NCI-H1092 (cell line): ENCODE results near the gene GRID1.

Source experiments
- DNase-seq: peaks from one replicate; lab custom pipeline; 2025; lab: John Stamatoyannopoulos, UW

Gene GRID1

GRCh38 chr10:86336341-86336740, 30.3 kb downstream of the GRID1 start:
- no peak for DNase-seq

- no peak for DNase-seq
Measured at GRCh38 chr10:86335831-86336230, 30.8 kb downstream of the GRID1 start.

GRCh38 chr10:86335257-86335656, 31.3 kb downstream of the GRID1 start:
- DNase-seq, result no peak

DNA sequence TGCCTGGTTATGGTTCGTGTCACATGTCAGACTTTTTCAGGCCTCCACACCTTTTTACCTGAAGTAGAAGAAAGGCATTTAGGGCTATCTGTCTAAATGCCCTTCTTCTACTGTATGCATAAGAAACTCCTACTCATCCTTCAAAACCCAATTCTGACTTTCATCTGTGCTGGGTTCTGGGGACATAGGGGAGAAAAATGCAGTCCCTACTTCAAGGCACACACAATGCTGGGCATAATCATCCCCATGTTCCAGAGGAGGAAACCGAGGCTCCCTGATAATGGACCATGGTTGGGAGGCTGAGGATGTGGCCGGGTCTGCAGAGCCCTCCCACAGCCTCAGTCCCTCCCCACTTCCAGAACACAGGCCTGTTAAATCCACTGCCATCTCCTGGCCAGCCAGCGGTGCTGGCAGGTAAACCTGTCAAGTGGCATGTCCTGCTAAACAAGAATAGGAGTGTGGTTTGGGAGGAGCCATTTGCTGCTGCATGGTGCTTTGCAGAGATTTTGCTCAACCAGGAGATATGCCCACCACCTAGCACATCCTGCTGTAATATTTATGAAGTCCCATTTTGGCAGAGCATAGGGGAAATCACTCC, 32.0 kb downstream of the GRID1 start:
- no peak for DNase-seq

DNA sequence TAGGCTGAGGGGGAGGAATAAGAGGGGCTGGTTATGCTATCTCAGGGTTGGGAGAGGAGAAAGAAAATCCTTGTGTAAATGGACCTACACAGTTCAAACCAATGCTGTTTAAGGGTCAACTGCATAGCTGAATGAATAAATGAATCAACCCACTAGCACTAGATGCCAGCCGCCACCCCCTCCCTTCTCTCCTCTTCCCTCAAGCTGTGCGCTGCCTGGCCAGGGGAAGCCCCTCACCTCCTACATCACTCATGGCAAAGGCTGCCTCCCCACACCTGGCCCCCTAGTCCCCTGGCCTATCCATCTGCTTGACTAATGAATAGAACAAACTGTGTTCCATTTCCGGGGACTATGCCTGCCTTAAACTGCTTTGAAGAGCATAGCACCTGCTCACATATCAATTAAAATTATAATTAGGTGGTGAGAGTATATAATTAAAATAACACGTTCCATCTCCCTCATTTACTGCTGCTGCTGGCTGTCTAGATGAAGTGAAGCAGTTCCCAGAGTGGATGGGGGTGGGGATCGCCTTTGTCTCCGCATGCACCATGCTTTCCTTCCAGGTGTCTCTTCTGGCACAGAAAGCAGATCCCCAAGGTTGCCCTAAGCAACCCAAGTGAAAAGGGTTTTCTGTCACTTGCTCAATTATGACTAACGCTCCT, 32.6 kb downstream of the GRID1 start:
- DNase-seq, result peak; percentile 80

DNA sequence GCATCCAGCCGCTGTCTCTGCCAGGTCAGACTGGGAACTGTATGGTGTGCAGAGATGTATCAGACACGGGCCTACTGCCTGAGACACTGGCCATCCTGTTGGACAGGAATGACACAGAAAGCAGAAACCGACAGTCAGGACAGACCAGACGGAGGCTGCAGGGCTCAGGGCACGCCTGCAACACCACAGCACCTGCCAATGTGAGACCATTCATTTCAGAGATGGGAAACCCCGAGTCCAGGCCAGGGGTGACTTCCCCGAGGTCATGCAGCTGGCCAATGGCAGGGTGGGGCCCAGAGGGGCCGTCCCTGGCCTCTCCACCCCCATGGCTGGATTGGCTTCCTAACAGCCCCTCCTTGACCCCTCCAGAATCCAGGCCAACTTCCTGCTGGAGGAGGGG, 34.7 kb downstream of the GRID1 start:
- DNase-seq, result no peak

DNA sequence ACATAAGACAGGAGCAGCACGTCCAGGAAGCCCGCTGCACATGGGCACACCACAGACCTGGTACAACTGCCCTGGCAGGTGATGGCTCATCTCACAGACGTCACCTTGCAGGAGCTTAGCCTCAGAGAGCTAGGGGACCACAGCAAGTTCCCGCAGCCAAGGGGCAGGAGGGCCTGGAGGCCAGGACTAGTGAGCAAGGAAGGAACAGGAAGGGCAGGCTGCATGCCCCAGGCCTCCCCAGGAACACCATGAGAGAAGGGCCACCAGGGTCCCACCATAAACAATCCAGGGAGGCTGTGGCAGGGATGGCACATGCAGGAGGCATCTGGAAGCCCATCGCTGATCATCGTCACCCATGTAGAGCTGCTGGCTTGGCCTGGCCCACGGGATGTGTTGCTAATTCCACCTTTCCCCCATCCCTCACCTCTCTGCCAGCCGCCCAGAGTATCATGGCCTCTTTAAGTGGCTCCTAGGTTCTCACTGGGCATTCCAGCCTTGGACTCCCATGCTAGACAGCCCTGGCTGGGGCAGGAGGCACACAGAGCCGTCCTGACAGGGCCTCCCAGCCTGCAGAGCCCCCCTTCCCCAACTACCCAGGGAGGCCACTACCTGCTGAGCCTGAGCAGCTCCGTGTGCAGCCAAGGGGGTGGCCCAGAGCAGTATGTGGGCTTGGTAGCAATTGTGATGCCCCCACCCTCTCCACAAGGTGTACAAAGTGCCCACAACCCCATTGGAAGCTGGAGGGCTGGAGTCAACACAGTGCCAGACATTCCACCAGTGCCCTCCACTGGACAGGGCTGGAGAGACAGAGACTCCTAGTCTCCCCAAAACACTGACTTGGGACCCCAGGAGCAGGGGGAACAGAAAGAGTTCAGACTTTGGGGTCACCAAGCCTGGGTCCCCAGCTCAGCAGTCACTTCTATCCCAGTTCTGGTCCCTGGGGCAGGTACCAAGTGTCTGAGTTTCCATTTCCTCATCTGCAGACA, 35.5 kb downstream of the GRID1 start:
- no peak for DNase-seq

- no peak for DNase-seq
Measured at GRCh38 chr10:86329896-86330680, 36.5 kb downstream of the GRID1 start.

DNA sequence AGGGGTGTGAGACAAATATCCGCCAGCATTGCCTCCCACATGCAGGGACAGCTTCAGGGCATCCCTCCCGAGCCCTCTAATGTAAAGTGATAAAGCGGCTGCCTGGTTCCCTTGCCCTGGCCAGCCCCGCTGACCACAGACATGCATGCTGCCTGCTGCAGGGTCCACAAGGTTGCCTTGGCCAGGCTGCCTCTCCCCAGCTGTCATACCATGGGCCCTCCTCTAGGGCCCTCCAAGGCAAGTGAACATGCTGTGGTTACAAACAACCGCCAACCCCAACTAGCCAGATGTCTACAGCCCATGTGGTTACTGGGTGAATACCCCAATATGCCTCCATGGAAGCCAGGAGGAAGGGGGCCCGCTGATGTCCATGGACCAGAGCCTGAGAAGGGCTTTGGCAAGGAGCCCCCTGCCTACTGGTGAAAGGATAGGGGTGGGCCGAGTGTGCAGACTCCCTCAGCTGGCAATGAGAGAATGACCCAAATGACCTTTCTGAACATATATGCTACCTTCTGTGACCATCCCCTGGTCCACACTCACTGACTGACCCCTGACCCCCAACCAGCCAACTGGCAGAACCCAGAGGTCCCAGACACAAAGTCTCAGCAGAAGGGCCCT, 37.4 kb downstream of the GRID1 start:
- DNase-seq, result no peak

GRCh38 chr10:86327954-86328725, 38.5 kb downstream of the GRID1 start:
- no peak for DNase-seq

- no peak for DNase-seq
Measured at GRCh38 chr10:86325158-86325557, 41.4 kb downstream of the GRID1 start.

DNA sequence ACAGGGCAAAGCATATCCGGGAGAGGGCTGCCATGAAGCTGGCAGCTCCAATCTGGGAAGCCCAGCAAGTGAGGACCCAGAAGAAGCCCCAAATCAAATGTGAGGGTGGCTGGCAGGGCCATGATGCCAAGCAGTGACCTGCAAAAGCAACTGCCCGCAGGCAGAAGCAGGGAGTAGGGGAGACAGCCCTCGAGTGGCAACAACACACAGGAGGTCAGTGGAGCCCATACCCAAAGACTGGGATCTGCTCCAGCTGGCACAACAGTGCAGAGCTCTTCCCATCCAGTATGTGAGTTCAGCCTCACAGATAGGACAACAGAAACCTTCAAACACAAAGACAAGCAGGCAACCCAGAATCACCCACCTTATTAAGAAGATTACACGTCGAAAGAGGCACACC, 45.0 kb downstream of the GRID1 start:
- DNase-seq, result peak; percentile 51

GRCh38 chr10:86319676-86320075, 46.9 kb downstream of the GRID1 start:
- DNase-seq, result no peak

DNA sequence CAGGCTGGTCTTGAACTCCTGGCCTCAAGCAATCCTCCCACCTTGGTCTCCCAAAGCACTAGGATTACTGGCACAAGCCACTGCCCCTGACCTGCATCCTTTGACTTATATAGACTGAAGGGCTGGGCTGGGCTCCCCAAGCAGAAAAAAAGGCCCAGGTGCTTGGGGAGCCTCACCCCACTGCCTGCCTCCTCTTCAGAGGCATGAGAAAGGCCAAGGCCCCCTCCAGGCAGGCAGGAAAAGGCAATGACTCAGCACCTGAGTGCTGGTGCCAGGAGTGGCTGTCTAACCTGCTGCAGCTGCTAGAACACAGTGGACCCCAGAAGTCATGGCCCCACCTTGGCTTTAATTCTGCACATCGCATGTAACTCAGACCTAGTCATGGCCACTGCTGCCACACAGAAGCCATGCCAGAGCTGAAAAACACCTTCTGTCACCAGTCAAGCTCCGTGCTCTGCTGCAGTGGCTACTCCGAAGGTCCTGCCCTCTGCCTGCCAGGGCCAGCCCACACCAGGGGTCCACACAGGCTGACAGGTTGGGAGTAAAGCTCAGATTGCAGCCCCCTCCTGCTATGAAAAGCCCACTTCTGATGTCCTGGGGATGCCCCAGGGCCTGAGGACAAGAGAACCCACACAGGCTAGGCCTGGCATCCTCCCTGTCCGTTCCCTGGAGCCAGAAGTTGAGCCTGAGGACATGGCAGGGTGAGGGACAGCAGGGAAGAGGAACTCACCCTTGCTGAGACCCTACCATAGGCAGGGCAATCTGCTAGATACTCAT, 48.5 kb downstream of the GRID1 start:
- DNase-seq, result no peak

GRCh38 chr10:86316990-86317389, 49.6 kb downstream of the GRID1 start:
- DNase-seq, result no peak

- DNase-seq, result no peak
Measured at GRCh38 chr10:86316274-86316835, 50.2 kb downstream of the GRID1 start.

DNA sequence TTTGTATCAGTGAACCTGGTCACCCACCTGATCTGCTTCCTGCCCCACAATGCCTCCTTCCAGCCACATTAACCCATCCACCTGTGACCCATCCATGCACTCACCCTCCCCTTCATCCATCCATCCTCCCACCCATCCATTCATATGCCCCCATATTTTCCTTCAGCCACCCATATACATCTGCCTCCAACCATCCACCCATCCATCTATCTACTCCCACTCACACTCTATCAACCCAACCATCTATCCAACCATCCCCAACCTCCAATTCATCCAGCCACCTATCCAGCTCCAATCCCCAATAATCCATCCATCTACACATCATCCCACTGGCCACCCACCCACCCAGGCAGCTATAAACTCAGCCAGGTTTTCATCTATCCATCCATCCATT, 51.0 kb downstream of the GRID1 start:
- DNase-seq, result no peak

- DNase-seq, result no peak
Measured at GRCh38 chr10:86314616-86315548, 51.7 kb downstream of the GRID1 start.

DNA sequence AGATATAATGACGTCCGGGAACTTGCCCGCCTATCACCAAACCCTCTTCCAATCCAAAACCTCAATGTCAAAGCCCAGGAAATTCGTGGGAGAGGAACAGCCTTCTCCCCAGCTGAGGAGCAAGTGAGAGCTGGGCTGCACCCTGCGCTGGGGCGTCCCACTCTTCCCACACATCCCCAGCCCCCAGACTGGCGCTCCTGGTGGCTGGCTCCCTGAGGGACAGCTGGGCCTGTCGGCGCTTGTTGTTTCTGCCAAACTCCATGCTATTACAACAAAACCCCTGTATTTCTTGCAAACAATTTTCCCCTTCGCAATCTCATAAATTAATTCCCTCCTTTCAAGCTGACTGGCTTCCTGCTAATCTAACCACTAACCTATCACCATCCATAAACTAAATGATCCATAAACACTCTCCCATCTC, 53.0 kb downstream of the GRID1 start:
- no peak for DNase-seq
